ENCODE results near the gene LRRC26. TPM values are rescaled to one million over a fixed set of nuclear protein-coding genes. Genes with fewer than 3 reads are reported as not detected.
"Not testable (repeated sequence)": the region's sequence is repeated elsewhere in the genome, so short reads cannot be mapped to it uniquely, and the experiment has no call there.

LRRC26 gene
- polyA plus RNA-seq, 3 donors = not detected

DNA sequence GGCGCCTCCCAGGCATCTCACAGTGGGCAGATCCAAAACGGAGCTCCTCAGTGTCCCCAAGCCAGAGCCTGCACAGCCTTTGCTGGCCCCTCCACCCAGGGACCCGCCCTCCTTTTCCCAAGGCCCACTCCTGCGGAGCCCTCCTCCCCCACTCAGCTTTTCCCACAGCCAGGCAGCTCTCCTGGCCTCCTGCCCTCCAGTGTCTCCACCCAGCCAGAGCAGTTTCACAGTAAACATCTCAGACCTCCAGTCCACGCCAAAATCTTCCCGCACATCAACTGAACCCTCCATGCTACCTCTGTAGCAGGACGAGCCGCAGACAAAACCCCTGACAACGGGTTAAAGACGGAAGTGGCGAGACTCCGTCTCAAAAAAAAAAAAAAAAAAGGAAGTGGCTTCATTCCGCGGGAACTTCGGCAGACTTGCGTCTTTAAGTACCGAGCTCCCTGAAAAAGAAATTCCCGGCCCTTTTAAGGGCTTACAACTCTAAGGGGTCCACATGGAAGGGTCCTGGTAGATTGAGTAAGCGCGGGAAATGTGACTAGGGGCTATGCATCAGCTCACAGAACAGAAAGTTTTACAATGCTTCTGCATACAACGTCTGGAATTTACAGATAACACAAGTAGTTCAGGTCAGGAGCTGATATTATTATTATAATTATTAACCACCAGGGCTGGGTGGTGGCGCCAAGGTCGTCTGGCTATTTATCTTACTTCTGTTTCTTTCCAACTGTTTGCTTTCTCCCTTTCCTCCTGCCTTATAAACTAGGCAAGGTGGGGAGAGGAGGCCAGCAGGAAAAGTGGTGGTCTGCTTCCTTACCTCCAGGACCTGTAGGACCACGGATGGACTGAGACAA lies 42.3 kb downstream of the LRRC26 start:
- WGBS (ENCODE audit: insufficient coverage) = 12% methylated on average over 18 of the region's 24 CpGs
- intact Hi-C loops (cut with micrococcal nuclease) = loop anchor here in 1 of 2 donors (5.0 kb wide), 1 partner anchor 95 kb away; the partner anchor contains the start of gene RNF208
- H3K27ac ChIP-seq (ENCODE audit: low read depth in 1 of 2, low read length in 2 of 2) = peak overlapping the region; percentile 55 to 70
- H2AFZ ChIP-seq (ENCODE audit: insufficient read depth, low read depth, low read length, poor library complexity, severe bottlenecking) = peak overlapping the region; percentile 74
- Mint-ChIP-seq H3K36me3 (peaks cover 0 to 3% of the 10 kb centered on the region in 2 donors), H3K9me3 (peaks cover 3 to 19% (median 14%) of the 10 kb centered on the region in 7 donors), H3K27ac (peak overlapping the region; percentile 82 to 91 (median 87)), H3K27me3 (ENCODE audit: low read depth in 3 of 3) (peaks cover 22 to 29% (median 29%) of the 10 kb centered on the region in 3 donors), H3K4me3 (peak overlapping the region; percentile 79 to 99), H3K4me1 (peaks cover 26% of the 10 kb centered on the region)
- peak overlapping the region; percentile 19 to 82 (median 45) for H3K4me3 ChIP-seq (replicated peaks in 1 of 3; ENCODE audit: low read depth in 2 of 3, low read length in 3 of 3)
- no peaks in the 10 kb centered on the region for H3K79me2 ChIP-seq (ENCODE audit: insufficient read depth, low read length)
- peaks cover 10 to 17% of the 10 kb centered on the region in 2 donors for H3K9me3 ChIP-seq (replicated peaks in 1 of 2; ENCODE audit: control insufficient read depth in 1 of 2, insufficient read depth in 1 of 2, low read length in 2 of 2)
- H3K27me3 ChIP-seq (ENCODE audit: control insufficient read depth in 2 of 2, insufficient read depth in 2 of 2, low read length in 2 of 2) = peaks cover 0 to 25% of the 10 kb centered on the region in 2 donors
- H3K36me3 ChIP-seq (replicated peaks in 1 of 2; ENCODE audit: control insufficient read depth in 1 of 2, insufficient read depth in 2 of 2, low read length in 2 of 2) = no peaks in the 10 kb centered on the region
- peak overlapping the region; percentile 42 for H3K9ac ChIP-seq (ENCODE audit: insufficient read depth, low read length, poor library complexity, severe bottlenecking)
- peak; percentile 62 to 75 (median 74) for DNase-seq
- no peaks in the 10 kb centered on the region for H4K20me1 ChIP-seq (ENCODE audit: insufficient read depth, low read length)
- TF ChIP-seq, protein P1, sequence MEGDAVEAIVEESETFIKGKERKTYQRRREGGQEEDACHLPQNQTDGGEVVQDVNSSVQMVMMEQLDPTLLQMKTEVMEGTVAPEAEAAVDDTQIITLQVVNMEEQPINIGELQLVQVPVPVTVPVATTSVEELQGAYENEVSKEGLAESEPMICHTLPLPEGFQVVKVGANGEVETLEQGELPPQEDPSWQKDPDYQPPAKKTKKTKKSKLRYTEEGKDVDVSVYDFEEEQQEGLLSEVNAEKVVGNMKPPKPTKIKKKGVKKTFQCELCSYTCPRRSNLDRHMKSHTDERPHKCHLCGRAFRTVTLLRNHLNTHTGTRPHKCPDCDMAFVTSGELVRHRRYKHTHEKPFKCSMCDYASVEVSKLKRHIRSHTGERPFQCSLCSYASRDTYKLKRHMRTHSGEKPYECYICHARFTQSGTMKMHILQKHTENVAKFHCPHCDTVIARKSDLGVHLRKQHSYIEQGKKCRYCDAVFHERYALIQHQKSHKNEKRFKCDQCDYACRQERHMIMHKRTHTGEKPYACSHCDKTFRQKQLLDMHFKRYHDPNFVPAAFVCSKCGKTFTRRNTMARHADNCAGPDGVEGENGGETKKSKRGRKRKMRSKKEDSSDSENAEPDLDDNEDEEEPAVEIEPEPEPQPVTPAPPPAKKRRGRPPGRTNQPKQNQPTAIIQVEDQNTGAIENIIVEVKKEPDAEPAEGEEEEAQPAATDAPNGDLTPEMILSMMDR (IDR thresholded peaks at IDR 0.05) = no peak
- peaks cover 33 to 42% of the 10 kb centered on the region in 2 donors for H3K4me1 ChIP-seq (ENCODE audit: control insufficient read depth in 1 of 2, insufficient read depth in 2 of 2, low read length in 2 of 2)
- peak overlapping the region; percentile 88 for H3K4me2 ChIP-seq (replicated peaks; ENCODE audit: extremely low read depth, low read length, poor library complexity, severe bottlenecking)

- TF ChIP-seq, protein P1 (IDR thresholded peaks at IDR 0.05) = no peak
- H3K4me1 ChIP-seq (ENCODE audit: control insufficient read depth in 1 of 2, insufficient read depth in 2 of 2, low read length in 2 of 2) = peaks cover 33 to 42% of the 10 kb centered on the region in 2 donors
- Mint-ChIP-seq H3K36me3 (peaks cover 0 to 3% of the 10 kb centered on the region in 2 donors), H3K27ac (peak overlapping the region; percentile 57 to 90 (median 82)), H3K4me1 (peaks cover 26% of the 10 kb centered on the region), H3K9me3 (peaks cover 3 to 18% (median 14%) of the 10 kb centered on the region in 7 donors), H3K4me3 (peak overlapping the region; percentile 79 to 99), H3K27me3 (ENCODE audit: low read depth in 3 of 3) (peaks cover 22 to 29% (median 27%) of the 10 kb centered on the region in 3 donors)
- intact Hi-C loops (cut with micrococcal nuclease) = loop anchor here in 1 of 2 donors (5.0 kb wide), 1 partner anchor 96 kb away; the partner anchor contains the start of gene RNF208
- peak in 1 of 3 donors; percentile 24 for DNase-seq
- H3K79me2 ChIP-seq (ENCODE audit: insufficient read depth, low read length) = no peaks in the 10 kb centered on the region
- H3K36me3 ChIP-seq (replicated peaks in 1 of 2; ENCODE audit: control insufficient read depth in 1 of 2, insufficient read depth in 2 of 2, low read length in 2 of 2) = no peaks in the 10 kb centered on the region
- peak overlapping the region; percentile 74 for H2AFZ ChIP-seq (ENCODE audit: insufficient read depth, low read depth, low read length, poor library complexity, severe bottlenecking)
- H3K9ac ChIP-seq (ENCODE audit: insufficient read depth, low read length, poor library complexity, severe bottlenecking) = peak overlapping the region; percentile 42
- no peaks in the 10 kb centered on the region for H4K20me1 ChIP-seq (ENCODE audit: insufficient read depth, low read length)
- peak overlapping the region; percentile 88 for H3K4me2 ChIP-seq (replicated peaks; ENCODE audit: extremely low read depth, low read length, poor library complexity, severe bottlenecking)
- H3K4me3 ChIP-seq (replicated peaks in 1 of 3; ENCODE audit: low read depth in 2 of 3, low read length in 3 of 3) = peak overlapping the region; percentile 19 to 82 (median 45)
- peaks cover 10 to 17% of the 10 kb centered on the region in 2 donors for H3K9me3 ChIP-seq (replicated peaks in 1 of 2; ENCODE audit: control insufficient read depth in 1 of 2, insufficient read depth in 1 of 2, low read length in 2 of 2)
- peak overlapping the region; percentile 55 to 70 for H3K27ac ChIP-seq (ENCODE audit: low read depth in 1 of 2, low read length in 2 of 2)
- peaks cover 0 to 23% of the 10 kb centered on the region in 2 donors for H3K27me3 ChIP-seq (ENCODE audit: control insufficient read depth in 2 of 2, insufficient read depth in 2 of 2, low read length in 2 of 2)
- WGBS (ENCODE audit: insufficient coverage) = 11% methylated on average over 1 of the region's 3 CpGs
These were observed 43.1 kb downstream of the LRRC26 start for GRCh38 chr9:137126786-137127185.

- H3K4me2 ChIP-seq (replicated peaks; ENCODE audit: extremely low read depth, low read length, poor library complexity, severe bottlenecking); H3K9me3 Mint-ChIP-seq; DNase-seq; H3K4me3 Mint-ChIP-seq; H3K27me3 ChIP-seq (ENCODE audit: control insufficient read depth in 2 of 2, insufficient read depth in 2 of 2, low read length in 2 of 2); H3K27ac Mint-ChIP-seq; H3K4me3 ChIP-seq (replicated peaks in 1 of 3; ENCODE audit: low read depth in 2 of 3, low read length in 3 of 3); H4K20me1 ChIP-seq (ENCODE audit: insufficient read depth, low read length); H3K9ac ChIP-seq (ENCODE audit: insufficient read depth, low read length, poor library complexity, severe bottlenecking); H2AFZ ChIP-seq (ENCODE audit: insufficient read depth, low read depth, low read length, poor library complexity, severe bottlenecking); H3K36me3 ChIP-seq (replicated peaks in 1 of 2; ENCODE audit: control insufficient read depth in 1 of 2, insufficient read depth in 2 of 2, low read length in 2 of 2); H3K9me3 ChIP-seq (replicated peaks in 1 of 2; ENCODE audit: control insufficient read depth in 1 of 2, insufficient read depth in 1 of 2, low read length in 2 of 2); H3K27ac ChIP-seq (ENCODE audit: low read depth in 1 of 2, low read length in 2 of 2); H3K36me3 Mint-ChIP-seq; H3K79me2 ChIP-seq (ENCODE audit: insufficient read depth, low read length): not testable (repeated sequence)
- WGBS (ENCODE audit: insufficient coverage) = 100% methylated on average over 2 of the region's 5 CpGs
- H3K4me1 Mint-ChIP-seq = peaks cover 24% of the 10 kb centered on the region
- H3K4me1 ChIP-seq (ENCODE audit: control insufficient read depth in 1 of 2, insufficient read depth in 2 of 2, low read length in 2 of 2) = peaks cover 27% of the 10 kb centered on the region in 2 donors
- H3K27me3 Mint-ChIP-seq (ENCODE audit: low read depth in 3 of 3) = peaks cover 9 to 13% (median 10%) of the 10 kb centered on the region in 3 donors
- intact Hi-C loops (cut with micrococcal nuclease) = loop anchor here in 1 of 2 donors (5.0 kb wide), 1 partner anchor 113 kb away; no protein-coding TSS in a partner anchor
These were observed 45.8 kb downstream of the LRRC26 start for GRCh38 chr9:137123952-137124462.
